LNCAP (cell line): ENCODE measurements around the gene SHOC1.

Source experiments
- CTCF ChIP-seq: fragments of 450-650 bp; IDR thresholded peaks from 2 replicates; pipeline ENCODE4 v1.5.1; 2017; ENCODE audit warnings: mild to moderate bottlenecking

Gene SHOC1

GRCh38 chr9:111815285-111816070 lies 20.7 kb upstream of the SHOC1 start:
- TF ChIP-seq CTCF: no peak

- no peak for TF ChIP-seq CTCF
Measured at GRCh38 chr9:111812337-111812736, 17.6 kb upstream of the SHOC1 start.

- no peak for TF ChIP-seq CTCF
Measured at GRCh38 chr9:111810908-111811307, 16.2 kb upstream of the SHOC1 start.

- TF ChIP-seq CTCF: no peak
Measured at GRCh38 chr9:111807197-111807596, 12.5 kb upstream of the SHOC1 start.

- TF ChIP-seq CTCF: no peak
Measured at GRCh38 chr9:111806259-111806658, 11.5 kb upstream of the SHOC1 start.

GRCh38 chr9:111805830-111806241 lies 11.1 kb upstream of the SHOC1 start:
- no peak for TF ChIP-seq CTCF

- TF ChIP-seq CTCF: no peak
Measured at GRCh38 chr9:111805262-111805661, 10.5 kb upstream of the SHOC1 start.

- TF ChIP-seq CTCF: no peak
Measured at GRCh38 chr9:111804636-111805035, 9.9 kb upstream of the SHOC1 start.
